Mesenchymal stem cell (in vitro differentiated cells and primary cell): ENCODE measurements around the gene MEMO1.
"Not testable (repeated sequence)": the region's sequence is repeated elsewhere in the genome, so short reads cannot be mapped to it uniquely, and the experiment has no call there.

ENCODE experiments used
- DNase-seq: peaks from one replicate; pipeline ENCODE4 v3.0.0-alpha.2; 2013
- H2AFZ ChIP-seq: one replicate; pipeline ENCODE4 v1.6.1; 2013; ENCODE audit warnings: low read depth, mild to moderate bottlenecking, control low read depth, inconsistent platforms, low read length, moderate library complexity
- H2AK5ac ChIP-seq: 2 replicates; pipeline ENCODE4 v1.6.1; 2013; ENCODE audit warnings: low read length, moderate library complexity, mild to moderate bottlenecking, inconsistent platforms; ENCODE audit not compliant: severe bottlenecking
- H2BK120ac ChIP-seq: one replicate; pipeline ENCODE4 v1.6.1; 2013; ENCODE audit warnings: low read depth, mild to moderate bottlenecking, inconsistent platforms, low read length, moderate library complexity
- H2BK12ac ChIP-seq, 2 experiments: one replicate each; pipeline ENCODE4 v1.6.1; 2013; ENCODE audit warnings: inconsistent platforms in 2 of 2, low read length in 2 of 2, mild to moderate bottlenecking in 2 of 2, moderate library complexity in 2 of 2, control low read depth in 1 of 2
- H2BK15ac ChIP-seq: one replicate; pipeline ENCODE4 v1.6.1; 2013; ENCODE audit warnings: mild to moderate bottlenecking, low read depth, inconsistent platforms; ENCODE audit not compliant: poor library complexity, severe bottlenecking
- H2BK5ac ChIP-seq: 2 replicates; pipeline ENCODE4 v1.6.1; 2013; ENCODE audit warnings: low read depth, mild to moderate bottlenecking, low read length, control low read depth, inconsistent platforms; ENCODE audit not compliant: poor library complexity, severe bottlenecking
- H3K14ac ChIP-seq, 2 experiments: one replicate each; pipeline ENCODE4 v1.6.1; 2013; ENCODE audit warnings: inconsistent platforms in 2 of 2, low read length in 2 of 2, control low read depth in 1 of 2, mild to moderate bottlenecking in 1 of 2, moderate library complexity in 1 of 2
- H3K18ac ChIP-seq, 2 experiments: one replicate each; pipeline ENCODE4 v1.6.1; 2013; ENCODE audit warnings: inconsistent platforms in 2 of 2, low read length in 2 of 2, control low read depth in 1 of 2, low read depth in 1 of 2, mild to moderate bottlenecking in 1 of 2
- H3K23ac ChIP-seq, 2 experiments: one replicate each; pipeline ENCODE4 v1.6.1; 2013; ENCODE audit warnings: inconsistent platforms in 2 of 2, low read length in 2 of 2, mild to moderate bottlenecking in 2 of 2, moderate library complexity in 2 of 2, control low read depth in 1 of 2
- H3K27ac ChIP-seq: 2 replicates; pipeline ENCODE4 v1.5.1; 2013; ENCODE audit warnings: mild to moderate bottlenecking, moderate library complexity, low read length, control low read depth, inconsistent platforms; ENCODE audit not compliant: poor library complexity, severe bottlenecking
- H3K27me3 ChIP-seq, 2 experiments: 2 replicates each; pipeline versions ENCODE4 v1.6.1 to v1.7.0; 2013; ENCODE audit warnings: low read length in 2 of 2, mild to moderate bottlenecking in 2 of 2, moderate library complexity in 2 of 2, control low read depth in 1 of 2, inconsistent platforms in 1 of 2; ENCODE audit not compliant: control insufficient read depth in 1 of 2, insufficient read depth in 1 of 2
- H3K36me3 ChIP-seq, 2 experiments: 2 replicates each; pipeline versions ENCODE4 v1.6.1 to v1.7.0; 2013; ENCODE audit warnings: low read length in 2 of 2, control low read depth in 1 of 2, inconsistent platforms in 1 of 2, low read depth in 1 of 2, mild to moderate bottlenecking in 1 of 2; ENCODE audit not compliant: insufficient read depth in 2 of 2, control insufficient read depth in 1 of 2
- H3K4ac ChIP-seq, 2 experiments: one replicate each; pipeline ENCODE4 v1.6.1; 2013; ENCODE audit warnings: inconsistent platforms in 2 of 2, low read length in 2 of 2, mild to moderate bottlenecking in 2 of 2, moderate library complexity in 2 of 2, control low read depth in 1 of 2, low read depth in 1 of 2
- H3K4me1 ChIP-seq: 2 replicates; pipeline ENCODE4 v1.6.1; 2013; ENCODE audit warnings: low read depth, low read length, control low read depth; ENCODE audit not compliant: control insufficient read depth, insufficient read depth
- H3K4me2 ChIP-seq: 2 replicates; pipeline ENCODE4 v1.6.1; 2013; ENCODE audit warnings: low read length, mild to moderate bottlenecking, inconsistent platforms; ENCODE audit not compliant: poor library complexity, severe bottlenecking
- H3K4me3 ChIP-seq, 2 experiments: 2 replicates each; pipeline versions ENCODE4 v1.5.1 to v1.7.0; 2013; ENCODE audit warnings: low read length in 2 of 2, mild to moderate bottlenecking in 2 of 2, control low read depth in 1 of 2, low read depth in 1 of 2; ENCODE audit not compliant: insufficient read depth in 1 of 2
- H3K79me1 ChIP-seq: replicated peaks from 2 replicates; pipeline ENCODE4 v1.6.1; 2013; ENCODE audit warnings: mild to moderate bottlenecking, control low read depth, low read length, inconsistent platforms; ENCODE audit not compliant: poor library complexity, severe bottlenecking
- H3K9ac ChIP-seq: 2 replicates; pipeline ENCODE4 v1.7.0; 2013; ENCODE audit warnings: mild to moderate bottlenecking, low read length, moderate library complexity
- H3K9me3 ChIP-seq: 2 replicates; pipeline ENCODE4 v1.7.0; 2013; ENCODE audit warnings: mild to moderate bottlenecking, low read length; ENCODE audit not compliant: control insufficient read depth
- H4K8ac ChIP-seq: one replicate; pipeline ENCODE4 v1.6.1; 2013; ENCODE audit warnings: inconsistent platforms, mild to moderate bottlenecking, low read length, moderate library complexity
- H4K91ac ChIP-seq: one replicate; pipeline ENCODE4 v1.6.1; 2013; ENCODE audit warnings: mild to moderate bottlenecking, low read length, inconsistent platforms
- WGBS: methylation state at CpG from one replicate; pipeline ENCODE4 v1.1.7; 2013; ENCODE audit warnings: mixed read lengths; 5-methylcytosine and 5-hydroxymethylcytosine counted together

The MEMO1 gene

DNA sequence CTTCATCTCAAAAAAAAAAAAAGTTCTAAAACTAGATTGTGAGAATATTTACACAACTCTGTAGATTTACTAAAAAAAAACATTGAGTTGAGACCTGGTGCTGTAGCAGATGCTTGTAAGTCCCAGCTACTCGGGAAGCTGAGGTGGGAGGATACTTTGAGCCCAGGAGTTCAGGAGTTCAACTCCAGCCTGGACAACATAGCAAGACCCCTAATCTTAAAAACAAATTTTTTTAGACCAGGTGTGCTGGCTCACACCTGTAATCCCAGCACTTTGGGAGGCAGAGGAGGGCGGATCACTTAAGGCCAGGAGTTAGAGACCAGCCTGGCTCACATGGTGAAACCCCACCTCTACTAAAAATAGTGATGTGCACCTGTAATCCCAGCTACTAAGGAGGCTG, 108.9 kb downstream of the MEMO1 start:
- H3K36me3 ChIP-seq: peaks cover 22 to 38% of the 10 kb centered on the region in 2 experiments
- H2BK120ac ChIP-seq: no peak overlapping the region
- H3K4me1 ChIP-seq: no peaks in the 10 kb centered on the region
- no peak overlapping the region for H3K14ac ChIP-seq
- no peak overlapping the region for H2BK12ac ChIP-seq
- H3K27ac ChIP-seq: no peak overlapping the region
- H3K27me3 ChIP-seq: no peaks in the 10 kb centered on the region
- 100% methylated on average over 2 of the region's 2 CpGs for WGBS
- H3K4ac ChIP-seq: no peak overlapping the region
- no peak overlapping the region for H3K9ac ChIP-seq
- H4K8ac ChIP-seq: no peak overlapping the region
- DNase-seq: no peak
- no peak overlapping the region for H2AFZ ChIP-seq
- H3K4me2 ChIP-seq: no peak overlapping the region
- H2BK15ac ChIP-seq: no peak overlapping the region
- peaks cover 20% of the 10 kb centered on the region for H3K79me1 ChIP-seq
- no peak overlapping the region for H4K91ac ChIP-seq
- no peak overlapping the region for H2AK5ac ChIP-seq
- H2BK5ac ChIP-seq: no peak overlapping the region
- no peak overlapping the region for H3K23ac ChIP-seq
- no peak overlapping the region for H3K18ac ChIP-seq
- no peak overlapping the region for H3K4me3 ChIP-seq
- H3K9me3 ChIP-seq: peaks cover 15% of the 10 kb centered on the region

GRCh38 chr2:31900156-31900555, 110.7 kb downstream of the MEMO1 start:
- H3K36me3 ChIP-seq: peaks cover 15 to 35% of the 10 kb centered on the region in 2 experiments
- WGBS: 100% methylated on average over 2 of the region's 2 CpGs
- not testable (repeated sequence) for H2AFZ ChIP-seq, DNase-seq, H2BK15ac ChIP-seq, H4K8ac ChIP-seq, H2BK120ac ChIP-seq, H3K4me2 ChIP-seq, H3K4me1 ChIP-seq, H2BK12ac ChIP-seq, H4K91ac ChIP-seq, H3K14ac ChIP-seq, H2BK5ac ChIP-seq, H2AK5ac ChIP-seq, H3K4me3 ChIP-seq, H3K4ac ChIP-seq, H3K27me3 ChIP-seq, H3K18ac ChIP-seq, H3K9ac ChIP-seq, H3K27ac ChIP-seq, H3K23ac ChIP-seq
- peaks cover 15% of the 10 kb centered on the region for H3K79me1 ChIP-seq
- H3K9me3 ChIP-seq: peaks cover 15% of the 10 kb centered on the region

DNA sequence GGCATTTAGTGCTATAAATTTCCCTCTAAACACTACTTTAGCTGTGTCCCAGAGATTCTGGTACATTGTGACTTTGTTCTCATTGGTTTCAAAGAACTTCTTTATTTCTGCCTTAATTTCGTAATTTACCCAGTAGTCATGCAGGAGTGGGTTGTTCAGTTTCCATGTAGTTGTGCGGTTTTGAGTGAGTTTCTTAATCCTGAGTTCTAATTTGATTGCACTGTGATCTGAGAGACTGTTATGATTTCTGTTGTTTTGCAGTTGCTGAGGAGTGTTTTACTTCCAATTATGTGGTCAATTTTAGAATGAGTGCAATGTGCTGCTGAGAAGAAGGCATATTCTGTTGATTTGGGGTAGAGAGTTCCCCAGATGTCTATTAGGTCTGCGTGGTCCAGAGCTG, 112.5 kb downstream of the MEMO1 start:
- not testable (repeated sequence) for DNase-seq, H4K91ac ChIP-seq, H2AFZ ChIP-seq, H2BK120ac ChIP-seq, H3K27ac ChIP-seq, H3K23ac ChIP-seq, H2BK15ac ChIP-seq, H3K14ac ChIP-seq, H2AK5ac ChIP-seq, H3K9ac ChIP-seq, H3K4me3 ChIP-seq, H3K4me2 ChIP-seq, H2BK5ac ChIP-seq, H3K18ac ChIP-seq, H2BK12ac ChIP-seq, H3K4ac ChIP-seq, H4K8ac ChIP-seq, H3K27me3 ChIP-seq, H3K4me1 ChIP-seq
- Histone ChIP-seq H3K79me1 (peaks cover 16% of the 10 kb centered on the region), H3K36me3 (peaks cover 8 to 37% of the 10 kb centered on the region in 2 experiments), H3K9me3 (peaks cover 15% of the 10 kb centered on the region)
- WGBS: 94% methylated on average over 3 of the region's 3 CpGs

- H2BK5ac ChIP-seq, H3K4me1 ChIP-seq, H3K4me2 ChIP-seq, H3K14ac ChIP-seq, H2BK12ac ChIP-seq, H2AFZ ChIP-seq, H3K27ac ChIP-seq, H3K4ac ChIP-seq, H2BK120ac ChIP-seq, H4K8ac ChIP-seq, H3K23ac ChIP-seq, H4K91ac ChIP-seq, DNase-seq, H3K18ac ChIP-seq, H2BK15ac ChIP-seq, H3K27me3 ChIP-seq, H2AK5ac ChIP-seq, H3K9ac ChIP-seq: not testable (repeated sequence)
- Histone ChIP-seq H3K9me3 (peaks cover 15% of the 10 kb centered on the region), H3K4me3 (peak overlapping the region in 1 of 2 experiments; percentile 32), H3K79me1 (peaks cover 16% of the 10 kb centered on the region), H3K36me3 (peaks cover 8 to 36% of the 10 kb centered on the region in 2 experiments)
- 98% methylated on average over 4 of the region's 4 CpGs for WGBS
Observed at GRCh38 chr2:31897340-31897739, 113.5 kb downstream of the MEMO1 start.
